H1 (cell line): ENCODE results near the gene CLEC18B. TPM values are rescaled to one million over a fixed set of nuclear protein-coding genes. Genes with fewer than 3 reads are reported as not detected.

ENCODE experiments used
- CTCF ChIA-PET: fragments of 300-600 bp; sonication (Branson Sonifier 250); formaldehyde crosslinking; loops from one replicate; lab custom pipeline; 2021; ENCODE audit not compliant: partially characterized antibody; lab: Charles Lee
- POLR2A ChIA-PET: fragments of 300-600 bp; sonication (Branson Sonifier 250); formaldehyde crosslinking; loops from one replicate; lab custom pipeline; 2021; ENCODE audit warnings: inconsistent platforms; ENCODE audit not compliant: partially characterized antibody; lab: Charles Lee
- DNase-seq, 2 experiments: peaks; one replicate each; pipeline versions ENCODE4 v3.0.0 to v3.0.0-alpha.2; 2010 to 2022; ENCODE audit warnings: low spot score in 2 of 2, low read depth in 1 of 2, mixed read lengths in 1 of 2
- FAIRE-seq: peaks from 2 replicates; lab custom pipeline; 2011; peaks lifted over from hg19 to GRCh38; lab: Jason Lieb, UNC
- H2AFZ ChIP-seq: 2 replicates; pipeline ENCODE4 v1.8.1; 2012; ENCODE audit warnings: low read length, inconsistent platforms
- H2AK5ac ChIP-seq: 2 replicates; pipeline ENCODE4 v1.6.1; 2013; ENCODE audit warnings: low read depth, low read length
- H2BK120ac ChIP-seq: replicated peaks from 2 replicates; pipeline ENCODE3; 2013; ENCODE audit warnings: low read depth, low read length, inconsistent platforms
- H2BK12ac ChIP-seq: 2 replicates; pipeline ENCODE4 v1.6.1; 2013; ENCODE audit warnings: low read depth, low read length
- H2BK15ac ChIP-seq: 2 replicates; pipeline ENCODE4 v1.6.1; 2013; ENCODE audit warnings: low read length
- H2BK20ac ChIP-seq: 2 replicates; pipeline ENCODE4 v1.6.1; 2013; ENCODE audit warnings: low read length
- H2BK5ac ChIP-seq: 2 replicates; pipeline ENCODE4 v1.6.1; 2013; ENCODE audit warnings: low read depth, low read length
- H3K14ac ChIP-seq: 2 replicates; pipeline ENCODE4 v1.6.1; 2013; ENCODE audit warnings: inconsistent platforms; ENCODE audit not compliant: insufficient read length
- H3K18ac ChIP-seq: 2 replicates; pipeline ENCODE4 v1.6.1; 2013; ENCODE audit warnings: low read length; ENCODE audit errors: extremely low read depth
- H3K23ac ChIP-seq: 2 replicates; pipeline ENCODE4 v1.6.1; 2013; ENCODE audit warnings: inconsistent platforms; ENCODE audit not compliant: insufficient read length
- H3K23me2 ChIP-seq: 2 replicates; pipeline ENCODE4 v1.6.1; 2013; ENCODE audit warnings: low read depth, low read length
- H3K27ac ChIP-seq: 2 replicates; pipeline ENCODE4 v1.6.1; 2011; ENCODE audit warnings: low read depth, low read length, inconsistent platforms
- H3K27me3 ChIP-seq, 4 experiments: replicated peaks in 1 of 4; 1 replicate in 1 of 4; 2 replicates in 3 of 4; pipeline versions ENCODE4 v1.6.1 to v1.8.1; 2011 to 2013; ENCODE audit warnings: low read length in 3 of 4, mild to moderate bottlenecking in 3 of 4, inconsistent platforms in 2 of 4, mixed read lengths in 2 of 4, moderate library complexity in 1 of 4; ENCODE audit not compliant: control insufficient read depth in 3 of 4, insufficient read depth in 3 of 4; ENCODE audit errors: extremely low read depth in 1 of 4
- H3K36me3 ChIP-seq, 4 experiments: 2 replicates each; pipeline versions ENCODE4 v1.6.1 to v1.8.1; 2011 to 2013; ENCODE audit warnings: mild to moderate bottlenecking in 4 of 4, low read length in 3 of 4, moderate library complexity in 2 of 4, control low read depth in 1 of 4, inconsistent platforms in 1 of 4; ENCODE audit not compliant: insufficient read depth in 4 of 4, control insufficient read depth in 2 of 4
- H3K4ac ChIP-seq: replicated peaks from 2 replicates; pipeline ENCODE3; 2013; ENCODE audit warnings: low read length, low read depth, mixed read lengths, inconsistent platforms; ENCODE audit not compliant: insufficient read length
- H3K4me1 ChIP-seq, 4 experiments: replicated peaks in 1 of 4; 1 replicate in 1 of 4; 2 replicates in 3 of 4; pipeline versions ENCODE4 v1.6.1 to v1.8.1; 2011 to 2013; ENCODE audit warnings: low read length in 3 of 4, inconsistent platforms in 2 of 4, mixed read lengths in 1 of 4; ENCODE audit not compliant: insufficient read depth in 4 of 4, control insufficient read depth in 3 of 4
- H3K4me2 ChIP-seq, 2 experiments: 2 replicates each; pipeline versions ENCODE4 v1.6.1 to v1.8.1; 2011 to 2013; ENCODE audit warnings: low read depth in 2 of 2, low read length in 2 of 2, control low read depth in 1 of 2, inconsistent platforms in 1 of 2, mild to moderate bottlenecking in 1 of 2; ENCODE audit not compliant: insufficient read depth in 1 of 2
- H3K4me3 ChIP-seq, 4 experiments: fragments of 200-600, 300-600 bp in 1 of 4; sonication (generic), shearing (Covaris generic), sonication (Bioruptor Twin) in 1 of 4; 2 replicates each; pipeline versions ENCODE4 v1.5.1 to v1.8.1; 2011 to 2016; ENCODE audit warnings: low read length in 4 of 4, low read depth in 3 of 4, control low read depth in 2 of 4, inconsistent platforms in 2 of 4, mild to moderate bottlenecking in 2 of 4, mixed read lengths in 1 of 4, moderate library complexity in 1 of 4; ENCODE audit not compliant: insufficient read depth in 2 of 4; ENCODE audit errors: extremely low read depth in 1 of 4
- H3K56ac ChIP-seq: replicated peaks from 2 replicates; pipeline ENCODE3; 2013; ENCODE audit warnings: low read depth, mild to moderate bottlenecking, mixed read lengths, low read length, inconsistent platforms; ENCODE audit not compliant: insufficient read length
- H3K79me1 ChIP-seq: 2 replicates; pipeline ENCODE4 v1.6.1; 2013; ENCODE audit warnings: low read depth, low read length, control low read depth
- H3K79me2 ChIP-seq, 2 experiments: 2 replicates each; pipeline versions ENCODE4 v1.6.1 to v1.8.1; 2012 to 2013; ENCODE audit warnings: low read length in 2 of 2, mild to moderate bottlenecking in 2 of 2, inconsistent platforms in 1 of 2; ENCODE audit not compliant: insufficient read depth in 2 of 2, control insufficient read depth in 1 of 2
- H3K9ac ChIP-seq, 4 experiments: replicated peaks in 1 of 4; 1 replicate in 1 of 4; 2 replicates in 3 of 4; pipeline versions ENCODE4 v1.6.1 to v1.8.1; 2011 to 2013; ENCODE audit warnings: low read depth in 3 of 4, low read length in 3 of 4, control low read depth in 2 of 4, mild to moderate bottlenecking in 2 of 4, moderate library complexity in 2 of 4, inconsistent platforms in 1 of 4; ENCODE audit errors: extremely low read depth in 1 of 4
- H3K9me3 ChIP-seq, 2 experiments: 2 replicates each; pipeline versions ENCODE4 v1.6.1 to v1.8.1; 2012 to 2013; ENCODE audit warnings: mild to moderate bottlenecking in 2 of 2, moderate library complexity in 2 of 2, control low read depth in 1 of 2, inconsistent platforms in 1 of 2, low read depth in 1 of 2, low read length in 1 of 2, mixed read lengths in 1 of 2; ENCODE audit not compliant: insufficient read depth in 2 of 2
- H4K20me1 ChIP-seq, 2 experiments: replicated peaks in 1 of 2; 2 replicates each; pipeline versions ENCODE3 to v1.8.1; 2011 to 2013; ENCODE audit warnings: inconsistent platforms in 2 of 2, low read length in 2 of 2, mild to moderate bottlenecking in 1 of 2; ENCODE audit not compliant: insufficient read depth in 2 of 2, control insufficient read depth in 1 of 2
- H4K5ac ChIP-seq: 2 replicates; pipeline ENCODE4 v1.6.1; 2013; ENCODE audit warnings: low read length, low read depth, mixed read lengths, inconsistent platforms; ENCODE audit not compliant: insufficient read length
- H4K8ac ChIP-seq: 2 replicates; pipeline ENCODE4 v1.8.0; 2013; ENCODE audit warnings: mild to moderate bottlenecking, moderate library complexity, low read length, inconsistent platforms; ENCODE audit not compliant: insufficient read depth; ENCODE audit errors: extremely low read depth
- H4K91ac ChIP-seq: replicated peaks from 2 replicates; pipeline ENCODE3; 2013; ENCODE audit warnings: low read length, mixed read lengths, inconsistent platforms; ENCODE audit not compliant: insufficient read length
- BACH1 ChIP-seq: IDR thresholded peaks from 2 replicates; pipeline ENCODE4 v1.6.1; 2012; ENCODE audit warnings: low read length, improper control_type of control experiment
- CHD1 ChIP-seq: IDR thresholded peaks from 2 replicates; pipeline ENCODE4 v1.6.1; 2012; ENCODE audit warnings: low read depth, low read length, improper control_type of control experiment
- FOSL1 ChIP-seq: IDR thresholded peaks from 2 replicates; pipeline ENCODE4 v1.6.1; 2011; ENCODE audit warnings: mild to moderate bottlenecking, low read depth, low read length, moderate library complexity; ENCODE audit not compliant: insufficient read depth
- GABPA ChIP-seq: IDR thresholded peaks from 2 replicates; pipeline ENCODE4 v1.6.1; 2011; ENCODE audit warnings: mild to moderate bottlenecking, low read length, moderate library complexity, borderline replicate concordance; ENCODE audit not compliant: insufficient read depth
- GTF2F1 ChIP-seq: IDR thresholded peaks from 2 replicates; pipeline ENCODE4 v1.6.1; 2012; ENCODE audit warnings: low read depth, low read length, improper control_type of control experiment, borderline replicate concordance
- PHF8 ChIP-seq: fragments of 200-600 bp; sonication (generic); conservative IDR thresholded peaks from 2 replicates; pipeline ENCODE4 v1.7.1; 2012; ENCODE audit warnings: low read depth, mild to moderate bottlenecking, inconsistent platforms, low read length, moderate library complexity
- SIN3A ChIP-seq, 2 experiments: IDR thresholded peaks in 1 of 2; conservative IDR thresholded peaks in 1 of 2; 2 replicates each; pipeline ENCODE4 v1.6.1; 2011 to 2012; ENCODE audit warnings: low read length in 2 of 2, improper control_type of control experiment in 1 of 2, low read depth in 1 of 2, mild to moderate bottlenecking in 1 of 2
- SIRT6 ChIP-seq: IDR thresholded peaks from one replicate; pipeline ENCODE4 v1.7.1; 2012; ENCODE audit warnings: low read length, inconsistent platforms
- SP2 ChIP-seq: IDR thresholded peaks from 2 replicates; pipeline ENCODE4 v1.6.1; 2012; ENCODE audit warnings: mild to moderate bottlenecking, low read length, inconsistent platforms
- SUZ12 ChIP-seq: fragments of 200-600 bp; sonication (generic); IDR thresholded peaks from 2 replicates; pipeline ENCODE4 v1.6.1; 2012; ENCODE audit warnings: mild to moderate bottlenecking, inconsistent platforms, low read length, moderate library complexity, mixed read lengths
- TAF1 ChIP-seq: IDR thresholded peaks from 2 replicates; pipeline ENCODE4 v1.6.1; 2011; ENCODE audit warnings: mild to moderate bottlenecking, low read depth, low read length
- TBP ChIP-seq: IDR thresholded peaks from 2 replicates; pipeline ENCODE4 v1.6.1; 2011; ENCODE audit warnings: low read depth, low read length, improper control_type of control experiment
- TCF12 ChIP-seq: IDR thresholded peaks from 2 replicates; pipeline ENCODE4 v1.6.1; 2011; ENCODE audit warnings: low read depth, mild to moderate bottlenecking, low read length
- ZNF274 ChIP-seq: IDR thresholded peaks from 2 replicates; pipeline ENCODE4 v1.7.0; 2012; ENCODE audit warnings: low read length, borderline replicate concordance; ENCODE audit errors: extremely low read depth
- WGBS, 2 experiments: shearing (Covaris generic) in 1 of 2; methylation state at CpG; one replicate each; pipeline versions ENCODE4 v1.1.6 to v1.1.7; 2013 to 2015; ENCODE audit warnings: low lambda C conversion rate in 2 of 2, mixed read lengths in 2 of 2, inconsistent platforms in 1 of 2, low coverage in 1 of 2, missing lambda C conversion rate in 1 of 2; ENCODE audit not compliant: insufficient replicate concordance in 2 of 2, insufficient coverage in 1 of 2, insufficient read length in 1 of 2; ENCODE audit errors: extremely low coverage in 1 of 2, missing lambda C conversion rate in 1 of 2; 5-methylcytosine and 5-hydroxymethylcytosine counted together
- polyA plus RNA-seq, 7 experiments: library from polyadenylated mRNA; depleted of rRNA in 3 of 7; stranded (reverse) in 5 of 7; unstranded in 2 of 7; fragments of >200 nt in 5 of 7; fragments of 200-250 nt in 2 of 7; gene quantifications; 1 replicate in 5 of 7; 2 replicates in 1 of 7; 4 replicates in 1 of 7; pipeline versions ENCODE4 v1.2.1 to v1.2.3, GENCODE V29; 2011 to 2013; ENCODE audit warnings: missing spikeins in 2 of 7, mixed read lengths in 2 of 7
- total RNA-seq: library from RNA; stranded (reverse); fragmentation: NEBNext Ultra II Directional; extraction: Animal tissue kit (Norgen Biotek cat#: 25700); gene quantifications from 2 replicates; pipeline ENCODE4 v1.2.1, GENCODE V29; 2021
- TF ChIP-seq, protein P1 (sequence below): IDR thresholded peaks from 2 replicates; pipeline ENCODE4 v1.6.1; 2012; ENCODE audit warnings: inconsistent platforms

Gene CLEC18B
- total and polyA plus RNA-seq, 2 of the 8 experiments (the other 6 are each of a cell fraction or from before 2014, with no cell fraction given): 0.11 TPM; not detected in 1

DNA sequence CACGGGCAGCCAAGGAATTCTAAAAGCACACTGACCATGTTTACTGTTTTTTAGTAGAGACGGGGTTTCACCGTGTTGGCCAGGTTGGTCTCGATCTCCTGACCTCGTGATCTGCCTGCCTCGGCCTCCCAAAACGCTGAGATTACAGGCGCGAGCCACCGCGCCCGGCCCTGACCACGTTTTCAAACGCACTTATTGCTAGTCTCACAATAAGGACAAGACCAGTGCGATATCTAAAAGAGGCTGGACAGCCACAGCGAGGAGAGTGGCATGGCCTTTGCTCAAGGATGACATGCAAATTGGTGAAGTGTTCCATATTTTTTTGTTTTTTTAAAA lies 35.0 kb upstream of the CLEC18B start:
- H2BK5ac ChIP-seq: no peak overlapping the region
- no peak overlapping the region for H2BK12ac ChIP-seq
- no peak overlapping the region for H2AFZ ChIP-seq
- H3K9ac ChIP-seq: no peak overlapping the region
- no peak overlapping the region for H3K4ac ChIP-seq
- no peak overlapping the region for H3K4me2 ChIP-seq
- H2BK20ac ChIP-seq: no peak overlapping the region
- no peak overlapping the region for H3K56ac ChIP-seq
- no peak overlapping the region for H3K27ac ChIP-seq
- H4K5ac ChIP-seq: no peak overlapping the region
- H3K9me3 ChIP-seq: no peaks in the 10 kb centered on the region
- H2AK5ac ChIP-seq: no peak overlapping the region
- no peak overlapping the region for H3K23ac ChIP-seq
- CTCF ChIA-PET: no interaction called here
- H3K4me3 ChIP-seq: no peak overlapping the region
- H3K79me2 ChIP-seq: no peaks in the 10 kb centered on the region
- no peaks in the 10 kb centered on the region; the same call in 1 of the 2 replicates for H3K79me1 ChIP-seq
- H3K18ac ChIP-seq: no peak overlapping the region
- no peaks in the 10 kb centered on the region for H3K4me1 ChIP-seq
- WGBS, 2 experiments: 91% methylated on average over 16 of the region's 16 CpGs; no CpG with 5 or more reads in 1 of the 2 experiments
- no peaks in the 10 kb centered on the region for H4K20me1 ChIP-seq
- no peaks in the 10 kb centered on the region for H3K23me2 ChIP-seq
- no peaks in the 10 kb centered on the region for H3K27me3 ChIP-seq
- H2BK15ac ChIP-seq: no peak overlapping the region
- peaks cover 20 to 61% (median 46%) of the 10 kb centered on the region in 4 experiments for H3K36me3 ChIP-seq
- no peak overlapping the region for H3K14ac ChIP-seq
- H2BK120ac ChIP-seq: no peak overlapping the region
- POLR2A ChIA-PET: no interaction called here
- no peak overlapping the region for H4K91ac ChIP-seq
- DNase-seq (no peak), FAIRE-seq (no peak)
- no peak overlapping the region for H4K8ac ChIP-seq
- TF ChIP-seq FOSL1 (no peak), GABPA (no peak), SIRT6 (no peak), CHD1 (no peak), PHF8 (no peak), SP2 (no peak), SIN3A (conservative IDR thresholded peaks at IDR 0.05 in 1 of 2, IDR thresholded peaks at IDR 0.05 in 1 of 2; ENCODE audit: low read depth in 1 of 2, low read length in 2 of 2) (no peak), GTF2F1 (no peak), TBP (no peak), TCF12 (no peak), ZNF274 (no peak), SUZ12 (no peak), TAF1 (no peak), BACH1 (no peak)
- TF ChIP-seq, protein P1, sequence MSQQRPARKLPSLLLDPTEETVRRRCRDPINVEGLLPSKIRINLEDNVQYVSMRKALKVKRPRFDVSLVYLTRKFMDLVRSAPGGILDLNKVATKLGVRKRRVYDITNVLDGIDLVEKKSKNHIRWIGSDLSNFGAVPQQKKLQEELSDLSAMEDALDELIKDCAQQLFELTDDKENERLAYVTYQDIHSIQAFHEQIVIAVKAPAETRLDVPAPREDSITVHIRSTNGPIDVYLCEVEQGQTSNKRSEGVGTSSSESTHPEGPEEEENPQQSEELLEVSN: no peak
